Measurements from ENCODE around the gene PRSS56. TPM values are rescaled to one million over a fixed set of nuclear protein-coding genes. Genes with fewer than 3 reads are reported as not detected.
A peak's percentile ranks its signal among the peaks of the same experiment; 100 is the strongest.

PRSS56 gene
- total and polyA plus RNA-seq, 2 of the 8 experiments (the other 6 are each of a cell fraction or from before 2014, with no cell fraction given), result 0.03 TPM; not detected in 1

DNA sequence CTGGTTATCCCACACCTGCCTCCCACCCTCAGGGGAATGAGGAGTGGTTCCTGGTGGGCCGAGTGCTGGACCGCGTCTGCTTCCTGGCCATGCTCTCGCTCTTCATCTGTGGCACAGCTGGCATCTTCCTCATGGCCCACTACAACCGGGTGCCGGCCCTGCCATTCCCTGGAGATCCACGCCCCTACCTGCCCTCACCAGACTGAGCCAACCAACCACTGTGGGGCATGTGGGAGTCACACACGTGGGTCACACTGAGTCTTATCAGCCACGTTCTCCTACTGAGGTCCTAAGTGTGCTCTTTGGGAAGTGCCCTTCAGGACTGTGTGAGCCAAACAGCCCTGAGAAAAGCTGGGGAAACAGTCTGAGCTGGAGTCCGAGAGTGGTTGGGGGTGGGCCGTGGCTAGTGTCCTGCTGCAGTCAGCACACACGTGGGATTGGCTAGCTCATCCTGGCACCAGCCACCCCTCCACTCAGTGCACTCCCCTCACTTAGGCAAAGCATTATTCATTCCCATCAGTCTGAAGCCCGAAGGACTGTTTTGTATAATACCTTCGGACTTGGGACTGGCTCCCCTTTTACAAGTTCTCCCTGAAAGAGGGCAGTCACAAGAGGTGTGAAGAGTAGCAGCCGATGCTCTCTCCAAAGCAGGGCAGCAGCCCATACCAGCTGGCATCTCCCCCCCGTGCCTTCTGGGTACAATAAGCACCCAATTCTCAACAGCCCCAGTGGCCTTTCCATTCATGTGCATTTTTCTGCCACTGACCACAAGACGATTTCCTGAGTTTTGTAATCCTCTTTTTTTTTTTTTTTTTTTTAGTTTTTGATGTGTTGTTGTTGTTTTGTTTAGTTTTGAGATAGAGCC is 25.6 kb downstream of the PRSS56 start:
- no peak overlapping the region for H3K4me2 ChIP-seq (ENCODE audit: insufficient read depth in 1 of 2, low read depth in 2 of 2, low read length in 2 of 2)
- H2BK120ac ChIP-seq (replicated peaks; ENCODE audit: low read depth, low read length), result no peak overlapping the region
- H3K56ac ChIP-seq (replicated peaks; ENCODE audit: insufficient read length, low read depth, low read length), result no peak overlapping the region
- H3K27ac ChIP-seq (ENCODE audit: low read depth, low read length), result no peak overlapping the region
- peaks cover 4 to 9% of the 10 kb centered on the region in 2 experiments for H4K20me1 ChIP-seq (replicated peaks in 1 of 2; ENCODE audit: control insufficient read depth in 1 of 2, insufficient read depth in 2 of 2, low read length in 2 of 2)
- peaks cover 5% of the 10 kb centered on the region; the same call in 1 of the 2 replicates for H3K79me1 ChIP-seq (ENCODE audit: low read depth, low read length)
- no peaks in the 10 kb centered on the region for H3K4me1 ChIP-seq (replicated peaks in 1 of 4; ENCODE audit: control insufficient read depth in 3 of 4, insufficient read depth in 4 of 4, low read length in 3 of 4)
- H3K79me2 ChIP-seq (ENCODE audit: control insufficient read depth in 1 of 2, insufficient read depth in 2 of 2, low read length in 2 of 2), result peaks cover 0 to 24% of the 10 kb centered on the region in 2 experiments; a peak in 2 of 4 replicates
- H2BK20ac ChIP-seq (ENCODE audit: low read length), result no peak overlapping the region
- no peak overlapping the region for H4K5ac ChIP-seq (ENCODE audit: insufficient read length, low read depth, low read length)
- H3K18ac ChIP-seq (ENCODE audit: extremely low read depth, low read length), result no peak overlapping the region
- peaks cover 0 to 9% (median under 1%) of the 10 kb centered on the region in 4 experiments; a peak in 2 of 8 replicates for H3K36me3 ChIP-seq (ENCODE audit: control insufficient read depth in 2 of 4, insufficient read depth in 4 of 4, low read length in 3 of 4)
- H3K4me3 ChIP-seq (ENCODE audit: extremely low read depth in 1 of 4, insufficient read depth in 2 of 4, low read depth in 3 of 4, low read length in 4 of 4), result no peak overlapping the region
- no peak overlapping the region for H2AK5ac ChIP-seq (ENCODE audit: low read depth, low read length)
- no peak overlapping the region for H3K4ac ChIP-seq (replicated peaks; ENCODE audit: insufficient read length, low read depth, low read length)
- no peak overlapping the region for H3K14ac ChIP-seq (ENCODE audit: insufficient read length)
- DNase-seq (ENCODE audit: low read depth in 1 of 2, low spot score in 2 of 2) (peak in 1 of 2 experiments; percentile 30), FAIRE-seq (no peak)
- no peak overlapping the region for H2AFZ ChIP-seq (ENCODE audit: low read length)
- H2BK12ac ChIP-seq (ENCODE audit: low read depth, low read length), result 0 out of 2 replicates have a peak overlapping the region, but pooled peaks have one; percentile 17
- TF ChIP-seq POLR2AphosphoS5 (IDR thresholded peaks at IDR 0.05; ENCODE audit: low read depth, low read length) (0 out of 2 replicates have a peak, but pooled peaks have one; percentile 26), HDAC6 (IDR thresholded peaks at IDR 0.05; ENCODE audit: low read depth, low read length) (no peak), CBX8 (IDR thresholded peaks at IDR 0.05; ENCODE audit: borderline replicate concordance, low read depth, low read length) (no peak)
- peak overlapping the region; percentile 62 for H4K8ac ChIP-seq (ENCODE audit: extremely low read depth, insufficient read depth, low read length)
- ChIA-PET CTCF (ENCODE audit: partially characterized antibody) (interaction anchor here (0.7 to 3.8 kb wide), 7 partner anchors 9 to 183 kb away, joined by 3 to 23 read pairs (median 3); no protein-coding TSS in a partner anchor), POLR2A (ENCODE audit: partially characterized antibody) (interaction anchor here (2.8 kb wide), 1 partner anchor 12 kb away, joined by 12 read pairs; no protein-coding TSS in a partner anchor)
- H3K23me2 ChIP-seq (ENCODE audit: low read depth, low read length), result peaks cover 5% of the 10 kb centered on the region; the same call in 1 of the 2 replicates
- H4K91ac ChIP-seq (replicated peaks; ENCODE audit: insufficient read length, low read length), result no peak overlapping the region
- no peak overlapping the region for H2BK5ac ChIP-seq (ENCODE audit: low read depth, low read length)
- H3K23ac ChIP-seq (ENCODE audit: insufficient read length), result no peak overlapping the region
- H2BK15ac ChIP-seq (ENCODE audit: low read length), result no peak overlapping the region
- H3K27me3 ChIP-seq (replicated peaks in 1 of 4; ENCODE audit: control insufficient read depth in 3 of 4, extremely low read depth in 1 of 4, insufficient read depth in 3 of 4, low read length in 3 of 4), result no peaks in the 10 kb centered on the region
- no peak overlapping the region for H3K9ac ChIP-seq (replicated peaks in 1 of 4; ENCODE audit: extremely low read depth in 1 of 4, low read depth in 3 of 4, low read length in 3 of 4)
- H3K9me3 ChIP-seq (ENCODE audit: insufficient read depth in 2 of 2, low read depth in 1 of 2, low read length in 1 of 2), result no peaks in the 10 kb centered on the region
- WGBS, 2 experiments (ENCODE audit: extremely low coverage in 1 of 2, insufficient coverage in 1 of 2, insufficient read length in 1 of 2, insufficient replicate concordance in 2 of 2, low coverage in 1 of 2, low lambda C conversion rate in 2 of 2, missing lambda C conversion rate in 1 of 2), result 90% methylated on average over 17 of the region's 17 CpGs; no CpG with 5 or more reads in 1 of the 2 experiments

Measured in H1 (cell line).